HS-5 (cell line): ENCODE measurements around the gene HTT.
"Not testable (repeated sequence)": the region's sequence is repeated elsewhere in the genome, so short reads cannot be mapped to it uniquely, and the experiment has no call there.

Experiments
- DNase-seq: peaks from one replicate; pipeline ENCODE4 v3.0.0-alpha.2; 2012; ENCODE audit warnings: low read depth

HTT gene

GRCh38 chr4:3121596-3121995, 47.1 kb downstream of the HTT start:
- DNase-seq: no peak

- no peak for DNase-seq
These were observed 47.6 kb downstream of the HTT start for GRCh38 chr4:3122081-3122563.

- DNase-seq: no peak
These were observed 48.7 kb downstream of the HTT start for GRCh38 chr4:3123181-3123671.

GRCh38 chr4:3124070-3124767, 49.7 kb downstream of the HTT start:
- no peak for DNase-seq

- no peak for DNase-seq
These were observed 52.6 kb downstream of the HTT start for GRCh38 chr4:3127112-3127511.

- DNase-seq: no peak
These were observed 53.6 kb downstream of the HTT start for GRCh38 chr4:3128058-3128457.

GRCh38 chr4:3128976-3129375, 54.5 kb downstream of the HTT start:
- DNase-seq: no peak

GRCh38 chr4:3130201-3130600, 55.7 kb downstream of the HTT start:
- DNase-seq: no peak

GRCh38 chr4:3130826-3131225, 56.3 kb downstream of the HTT start:
- no peak for DNase-seq

- DNase-seq: no peak
These were observed 59.7 kb downstream of the HTT start for GRCh38 chr4:3134201-3134600.

GRCh38 chr4:3135155-3136011, 60.9 kb downstream of the HTT start:
- no peak for DNase-seq

GRCh38 chr4:3136454-3136853, 62.0 kb downstream of the HTT start:
- DNase-seq: no peak

GRCh38 chr4:3137908-3138307, 63.4 kb downstream of the HTT start:
- DNase-seq: no peak

GRCh38 chr4:3145234-3145924, 70.9 kb downstream of the HTT start:
- DNase-seq: no peak

- DNase-seq: no peak
These were observed 74.4 kb downstream of the HTT start for GRCh38 chr4:3148926-3149325.

GRCh38 chr4:3151238-3151637, 76.8 kb downstream of the HTT start:
- DNase-seq: not testable (repeated sequence)

- no peak for DNase-seq
These were observed 82.9 kb downstream of the HTT start for GRCh38 chr4:3157366-3157765.

GRCh38 chr4:3158841-3159240, 84.4 kb downstream of the HTT start:
- DNase-seq: no peak

GRCh38 chr4:3160438-3160837, 86.0 kb downstream of the HTT start:
- no peak for DNase-seq

- DNase-seq: not testable (repeated sequence)
These were observed 86.6 kb downstream of the HTT start for GRCh38 chr4:3161044-3161443.

GRCh38 chr4:3166434-3166833, 92.0 kb downstream of the HTT start:
- not testable (repeated sequence) for DNase-seq

- DNase-seq: no peak
These were observed 93.5 kb downstream of the HTT start for GRCh38 chr4:3168029-3168428.
